Neutrophil (primary cell): ENCODE results near the gene PCSK1.
"Not testable (repeated sequence)": the region's sequence is repeated elsewhere in the genome, so short reads cannot be mapped to it uniquely, and the experiment has no call there.

Experiments used
- H3K27ac ChIP-seq: fragments of 200-600 bp; sonication (generic); 2 replicates; pipeline ENCODE4 v1.5.1; 2016; ENCODE audit warnings: mild to moderate bottlenecking, moderate library complexity
- H3K27me3 ChIP-seq: fragments of 200-600 bp; sonication (generic); 2 replicates; pipeline ENCODE4 v1.6.0; 2016; ENCODE audit warnings: mild to moderate bottlenecking
- H3K36me3 ChIP-seq: fragments of 200-600 bp; sonication (generic); 2 replicates; pipeline ENCODE4 v1.5.1; 2017
- H3K4me1 ChIP-seq, 2 experiments: fragments of 200-600 bp in 1 of 2; sonication (generic) in 1 of 2; 1 replicate in 1 of 2; 2 replicates in 1 of 2; pipeline versions ENCODE4 v1.5.1 to v1.6.1; 2013 to 2016; ENCODE audit warnings: low read depth in 1 of 2, low read length in 1 of 2, mild to moderate bottlenecking in 1 of 2, moderate library complexity in 1 of 2; ENCODE audit not compliant: control insufficient read depth in 1 of 2, insufficient read depth in 1 of 2
- H3K4me3 ChIP-seq, 2 experiments: fragments of 200-600 bp in 1 of 2; sonication (generic) in 1 of 2; 1 replicate in 1 of 2; 2 replicates in 1 of 2; pipeline ENCODE4 v1.5.1; 2013 to 2016; ENCODE audit warnings: low read depth in 1 of 2, low read length in 1 of 2, mild to moderate bottlenecking in 1 of 2, moderate library complexity in 1 of 2
- H3K9me3 ChIP-seq: fragments of 200-600 bp; sonication (generic); 2 replicates; pipeline ENCODE4 v1.5.1; 2016
- TF ChIP-seq, protein P1 (sequence below): fragments of 200-600 bp; sonication (generic); IDR thresholded peaks from 2 replicates; pipeline ENCODE4 v1.5.1; 2016; ENCODE audit warnings: antibody characterized with exemption

The PCSK1 gene

DNA sequence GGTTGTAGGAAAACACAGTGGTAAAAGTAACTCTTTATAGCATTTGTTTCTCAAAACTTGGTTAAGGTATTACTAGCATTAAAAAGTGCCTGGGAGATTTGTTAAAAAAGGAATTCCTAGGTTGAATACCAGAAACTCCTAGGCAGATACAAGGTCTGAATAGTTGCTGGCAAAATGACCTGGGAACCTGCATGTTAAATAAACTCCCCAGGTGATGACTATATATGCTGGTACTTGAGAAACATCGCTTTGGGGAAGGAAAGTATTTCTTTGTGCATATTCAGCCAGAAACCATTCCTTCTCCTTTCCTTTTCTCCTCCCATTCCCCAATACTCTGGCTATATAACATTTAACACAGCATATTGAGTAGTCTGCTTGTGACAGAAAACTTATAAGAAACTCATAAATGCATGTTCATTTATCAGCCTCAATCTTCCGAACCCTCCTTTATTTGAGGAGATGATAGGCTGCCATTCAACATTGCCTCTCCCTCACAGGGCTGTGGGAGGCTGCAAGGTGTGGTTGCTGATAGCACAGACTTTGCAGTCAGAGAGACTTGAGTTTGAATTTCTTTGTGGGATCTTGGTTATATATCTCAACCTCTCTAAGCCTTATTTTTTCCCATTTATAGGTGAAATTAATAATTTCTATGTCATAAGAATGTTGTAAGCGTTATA, 28.7 kb downstream of the PCSK1 start:
- H3K4me3 ChIP-seq: no peak overlapping the region
- H3K27ac ChIP-seq: no peak overlapping the region
- H3K36me3 ChIP-seq: no peaks in the 10 kb centered on the region
- H3K9me3 ChIP-seq: no peaks in the 10 kb centered on the region
- H3K4me1 ChIP-seq: no peaks in the 10 kb centered on the region
- peaks cover 31% of the 10 kb centered on the region for H3K27me3 ChIP-seq
- TF ChIP-seq, protein P1, sequence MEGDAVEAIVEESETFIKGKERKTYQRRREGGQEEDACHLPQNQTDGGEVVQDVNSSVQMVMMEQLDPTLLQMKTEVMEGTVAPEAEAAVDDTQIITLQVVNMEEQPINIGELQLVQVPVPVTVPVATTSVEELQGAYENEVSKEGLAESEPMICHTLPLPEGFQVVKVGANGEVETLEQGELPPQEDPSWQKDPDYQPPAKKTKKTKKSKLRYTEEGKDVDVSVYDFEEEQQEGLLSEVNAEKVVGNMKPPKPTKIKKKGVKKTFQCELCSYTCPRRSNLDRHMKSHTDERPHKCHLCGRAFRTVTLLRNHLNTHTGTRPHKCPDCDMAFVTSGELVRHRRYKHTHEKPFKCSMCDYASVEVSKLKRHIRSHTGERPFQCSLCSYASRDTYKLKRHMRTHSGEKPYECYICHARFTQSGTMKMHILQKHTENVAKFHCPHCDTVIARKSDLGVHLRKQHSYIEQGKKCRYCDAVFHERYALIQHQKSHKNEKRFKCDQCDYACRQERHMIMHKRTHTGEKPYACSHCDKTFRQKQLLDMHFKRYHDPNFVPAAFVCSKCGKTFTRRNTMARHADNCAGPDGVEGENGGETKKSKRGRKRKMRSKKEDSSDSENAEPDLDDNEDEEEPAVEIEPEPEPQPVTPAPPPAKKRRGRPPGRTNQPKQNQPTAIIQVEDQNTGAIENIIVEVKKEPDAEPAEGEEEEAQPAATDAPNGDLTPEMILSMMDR: no peak

DNA sequence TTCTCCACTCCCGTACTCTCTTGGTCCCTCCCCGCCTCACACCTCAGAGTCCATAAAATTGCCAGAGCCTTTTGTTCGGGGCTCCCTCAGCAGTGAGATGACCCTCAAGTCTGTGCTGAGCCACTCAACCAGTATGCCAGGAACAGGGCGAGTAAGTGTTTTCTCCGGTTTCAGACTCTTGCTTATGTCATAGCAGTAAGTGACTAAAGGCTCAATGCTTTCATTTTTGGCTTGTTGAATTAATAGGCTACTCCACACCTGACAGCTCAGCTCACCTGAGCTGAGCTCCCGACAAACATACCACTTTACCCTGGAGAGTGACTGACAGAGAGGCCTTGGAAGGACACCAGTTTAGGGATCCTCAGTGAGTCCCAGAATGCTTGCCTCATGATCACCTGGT, 30.5 kb downstream of the PCSK1 start:
- no peaks in the 10 kb centered on the region for H3K4me1 ChIP-seq
- no peaks in the 10 kb centered on the region for H3K9me3 ChIP-seq
- peaks cover 49% of the 10 kb centered on the region for H3K27me3 ChIP-seq
- no peak overlapping the region for H3K4me3 ChIP-seq
- H3K27ac ChIP-seq: no peak overlapping the region
- no peaks in the 10 kb centered on the region for H3K36me3 ChIP-seq
- TF ChIP-seq, protein P1: no peak

GRCh38 chr5:96396878-96397277, 36.2 kb downstream of the PCSK1 start:
- TF ChIP-seq, protein P1: no peak
- Histone ChIP-seq H3K4me3 (no peak overlapping the region), H3K27ac (no peak overlapping the region), H3K36me3 (no peaks in the 10 kb centered on the region), H3K4me1 (no peaks in the 10 kb centered on the region), H3K9me3 (no peaks in the 10 kb centered on the region), H3K27me3 (peaks cover 31% of the 10 kb centered on the region)

DNA sequence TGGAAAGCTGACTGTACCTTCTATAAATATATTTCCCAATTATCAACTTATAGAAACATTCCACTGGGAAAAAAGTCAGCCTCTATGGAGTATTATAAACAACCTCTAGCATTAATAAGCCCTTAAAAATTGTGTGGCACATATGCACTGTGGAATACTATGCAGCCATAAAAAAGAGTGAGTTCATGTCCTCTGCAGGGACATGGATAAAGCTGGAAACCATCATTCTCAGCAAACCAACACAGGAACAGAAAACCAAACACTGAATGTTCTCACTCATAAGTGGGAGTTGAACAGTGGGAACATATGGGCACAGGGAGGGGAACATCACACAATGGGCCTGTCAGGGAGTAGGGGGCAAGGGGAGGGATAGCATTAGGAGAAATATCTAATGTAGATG, 37.8 kb downstream of the PCSK1 start:
- H3K27ac ChIP-seq, H3K4me3 ChIP-seq, H3K9me3 ChIP-seq, H3K36me3 ChIP-seq, H3K4me1 ChIP-seq: not testable (repeated sequence)
- H3K27me3 ChIP-seq: peaks cover 31% of the 10 kb centered on the region

DNA sequence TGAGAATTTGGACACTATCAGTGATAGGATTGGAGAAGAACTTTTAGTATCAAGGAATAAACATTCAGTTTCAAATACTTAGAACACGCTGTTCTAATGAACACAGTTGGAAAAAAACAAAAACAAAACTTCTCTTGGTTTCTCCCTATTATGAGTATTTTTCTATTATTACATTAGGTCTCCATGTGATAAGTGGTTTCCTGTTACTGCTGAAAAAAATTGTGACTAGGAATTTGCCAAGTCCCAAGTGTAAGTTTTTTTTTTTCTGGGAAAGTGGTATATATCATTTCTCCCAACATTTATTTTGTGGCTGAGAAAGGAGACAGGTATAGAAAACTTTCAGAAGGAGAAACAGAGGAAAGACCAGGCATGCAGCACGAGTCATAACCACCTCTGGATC, 41.1 kb downstream of the PCSK1 start:
- Histone ChIP-seq H3K4me1 (no peaks in the 10 kb centered on the region), H3K27ac (no peak overlapping the region), H3K36me3 (no peaks in the 10 kb centered on the region), H3K4me3 (no peak overlapping the region), H3K27me3 (peaks cover 10% of the 10 kb centered on the region), H3K9me3 (no peaks in the 10 kb centered on the region)
- TF ChIP-seq, protein P1: no peak

- Histone ChIP-seq H3K36me3 (no peaks in the 10 kb centered on the region), H3K9me3 (no peaks in the 10 kb centered on the region), H3K4me3 (no peak overlapping the region), H3K27me3 (peaks cover 14% of the 10 kb centered on the region), H3K4me1 (no peaks in the 10 kb centered on the region), H3K27ac (no peak overlapping the region)
- TF ChIP-seq, protein P1: no peak
Observed at GRCh38 chr5:96388176-96388575, 44.9 kb downstream of the PCSK1 start.
